ENCODE results near the gene PHPT1.
"Not testable (repeated sequence)": the region's sequence is repeated elsewhere in the genome, so short reads cannot be mapped to it uniquely, and the experiment has no call there.

Gene PHPT1

GRCh38 chr9:136843801-136844740 lies 5.1 kb upstream of the PHPT1 start:
- Histone ChIP-seq H3K4me1 (peaks cover 0 to 82% (median 59%) of the 10 kb centered on the region in 4 donors), H3K27me3 (peaks cover 3 to 47% of the 10 kb centered on the region in 2 donors), H3K36me3 (peaks cover 9 to 22% (median 12%) of the 10 kb centered on the region in 3 donors)
- not testable (repeated sequence) for H3K9me3 ChIP-seq, H3K4me3 ChIP-seq, H3K27ac ChIP-seq, DNase-seq
- peak; percentile 53 to 69 for TF ChIP-seq CTCF (IDR thresholded peaks at IDR 0.05)
- intact Hi-C loops (cut with DNase I; ENCODE audit: low total_unique reads) = loop anchor here (5.0 kb wide), 2 partner anchors 37 to 183 kb away; partner anchors contain the start of genes ABCA2 and RABL6

GRCh38 chr9:136844761-136845464 lies 4.3 kb upstream of the PHPT1 start:
- Histone ChIP-seq H3K9me3 (no peaks in the 10 kb centered on the region), H3K4me1 (peaks cover 0 to 86% (median 61%) of the 10 kb centered on the region in 4 donors), H3K27me3 (peaks cover 3 to 47% of the 10 kb centered on the region in 2 donors), H3K4me3 (no peak overlapping the region), H3K27ac (no peak overlapping the region), H3K36me3 (peaks cover under 1 to 14% (median 5%) of the 10 kb centered on the region in 3 donors)
- no peak for DNase-seq
- TF ChIP-seq CTCF (IDR thresholded peaks at IDR 0.05) = no peak
- intact Hi-C loops (cut with DNase I; ENCODE audit: low total_unique reads) = loop anchor here (5.0 kb wide), 2 partner anchors 38 to 182 kb away; partner anchors contain the start of genes ABCA2 and RABL6

GRCh38 chr9:136845465-136846260 lies 3.5 kb upstream of the PHPT1 start:
- TF ChIP-seq CTCF (IDR thresholded peaks at IDR 0.05) = no peak
- intact Hi-C loops (cut with DNase I; ENCODE audit: low total_unique reads) = no loop called here
- Histone ChIP-seq H3K27ac (no peak overlapping the region), H3K36me3 (peaks cover 0 to 8% (median 0%) of the 10 kb centered on the region in 3 donors), H3K9me3 (no peaks in the 10 kb centered on the region), H3K4me1 (peaks cover 0 to 87% (median 68%) of the 10 kb centered on the region in 4 donors), H3K4me3 (no peak overlapping the region), H3K27me3 (peaks cover 3 to 47% of the 10 kb centered on the region in 2 donors)
- DNase-seq = no peak

GRCh38 chr9:136846376-136847087 lies 2.7 kb upstream of the PHPT1 start:
- DNase-seq = no peak
- Histone ChIP-seq H3K4me3 (peak overlapping the region; percentile 70 to 94), H3K4me1 (peaks cover 0 to 84% (median 66%) of the 10 kb centered on the region in 4 donors), H3K9me3 (no peaks in the 10 kb centered on the region), H3K27me3 (peaks cover 3 to 47% of the 10 kb centered on the region in 2 donors), H3K27ac (no peak overlapping the region), H3K36me3 (peaks cover 0 to 10% (median 9%) of the 10 kb centered on the region in 3 donors)
- TF ChIP-seq CTCF (IDR thresholded peaks at IDR 0.05) = no peak
- intact Hi-C loops (cut with DNase I; ENCODE audit: low total_unique reads) = no loop called here
